Measurements from ENCODE around the gene ASS1. TPM values are rescaled to one million over a fixed set of nuclear protein-coding genes. Genes with fewer than 3 reads are reported as not detected.

Gene ASS1
- total RNA-seq, 1 donor from 2014 or later: 22.5 TPM

- Histone ChIP-seq H3K79me2 (ENCODE audit: low read depth) (no peaks in the 10 kb centered on the region), H3K9ac (no peak overlapping the region), H3K9me3 (ENCODE audit: low read depth) (no peaks in the 10 kb centered on the region), H3K4me1 (peaks cover 20% of the 10 kb centered on the region), H3K4me2 (no peak overlapping the region), H3F3A (ENCODE audit: low read depth) (no peaks in the 10 kb centered on the region), H3K27ac (no peak overlapping the region), H3K27me3 (peaks cover 3% of the 10 kb centered on the region), H3K36me3 (no peaks in the 10 kb centered on the region), H2AFZ (replicated peaks) (no peak overlapping the region), H4K20me1 (ENCODE audit: low read depth) (no peaks in the 10 kb centered on the region), H3K4me3 (no peak overlapping the region)
- peaks cover 33% of the 10 kb centered on the region for H3K4me1 Mint-ChIP-seq
- no peak for TF ChIP-seq EZH2 (IDR thresholded peaks at IDR 0.05)
- no peak for TF ChIP-seq EZH2phosphoT487 (IDR thresholded peaks at IDR 0.05)
- DNase-seq (ENCODE audit: low spot score): no peak
- H3K27me3 Mint-ChIP-seq (ENCODE audit: insufficient read depth, low read depth): peaks cover 18% of the 10 kb centered on the region
- H3K4me3 Mint-ChIP-seq: no peak overlapping the region
- H3K9me3 Mint-ChIP-seq: no peaks in the 10 kb centered on the region
- no peak overlapping the region for H3K27ac Mint-ChIP-seq
- no peaks in the 10 kb centered on the region for H3K36me3 Mint-ChIP-seq
Observed at GRCh38 chr9:130531670-130532069, 86.9 kb downstream of the ASS1 start.

DNA sequence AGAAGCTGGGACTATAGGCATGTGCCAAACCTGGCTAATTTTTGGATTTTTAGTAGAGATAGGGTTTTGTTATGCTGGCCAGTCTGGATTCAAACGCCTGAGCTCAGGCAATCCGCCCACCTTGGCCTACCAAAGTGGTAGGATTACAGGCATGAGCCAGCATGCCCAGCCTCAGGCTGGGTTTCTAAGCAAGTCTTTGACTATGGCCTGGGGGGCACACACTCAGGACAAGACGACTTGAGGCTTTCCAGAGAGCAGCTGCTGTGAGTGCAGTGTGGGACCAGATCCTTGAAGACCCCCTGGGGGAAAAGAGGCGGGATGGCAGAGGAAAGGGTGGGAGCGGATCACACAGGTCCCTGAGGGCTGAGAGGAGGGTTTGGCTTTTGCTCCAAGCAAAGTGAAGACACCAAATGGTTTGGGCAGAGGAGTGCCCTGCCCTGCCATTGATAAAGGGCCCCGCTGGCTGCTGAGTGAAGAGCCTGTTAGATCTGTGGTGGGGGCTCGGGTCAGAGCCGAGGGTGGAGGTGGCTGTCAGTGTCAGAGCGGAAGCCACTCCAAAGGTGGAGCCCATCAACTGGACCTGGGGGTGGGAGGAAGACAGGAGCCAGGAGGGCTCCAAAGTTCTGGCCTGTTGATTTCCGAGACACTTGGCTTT is 87.8 kb downstream of the ASS1 start:
- Histone ChIP-seq H2AFZ (replicated peaks) (no peak overlapping the region), H3F3A (ENCODE audit: low read depth) (no peaks in the 10 kb centered on the region), H3K36me3 (no peaks in the 10 kb centered on the region), H3K79me2 (ENCODE audit: low read depth) (no peaks in the 10 kb centered on the region), H3K4me1 (peaks cover 20% of the 10 kb centered on the region), H4K20me1 (ENCODE audit: low read depth) (no peaks in the 10 kb centered on the region), H3K9ac (no peak overlapping the region), H3K9me3 (ENCODE audit: low read depth) (no peaks in the 10 kb centered on the region), H3K4me2 (no peak overlapping the region), H3K27ac (no peak overlapping the region), H3K4me3 (no peak overlapping the region), H3K27me3 (peaks cover 5% of the 10 kb centered on the region)
- TF ChIP-seq EZH2phosphoT487 (IDR thresholded peaks at IDR 0.05): no peak
- no peak for TF ChIP-seq EZH2 (IDR thresholded peaks at IDR 0.05)
- TF ChIP-seq, protein P1, sequence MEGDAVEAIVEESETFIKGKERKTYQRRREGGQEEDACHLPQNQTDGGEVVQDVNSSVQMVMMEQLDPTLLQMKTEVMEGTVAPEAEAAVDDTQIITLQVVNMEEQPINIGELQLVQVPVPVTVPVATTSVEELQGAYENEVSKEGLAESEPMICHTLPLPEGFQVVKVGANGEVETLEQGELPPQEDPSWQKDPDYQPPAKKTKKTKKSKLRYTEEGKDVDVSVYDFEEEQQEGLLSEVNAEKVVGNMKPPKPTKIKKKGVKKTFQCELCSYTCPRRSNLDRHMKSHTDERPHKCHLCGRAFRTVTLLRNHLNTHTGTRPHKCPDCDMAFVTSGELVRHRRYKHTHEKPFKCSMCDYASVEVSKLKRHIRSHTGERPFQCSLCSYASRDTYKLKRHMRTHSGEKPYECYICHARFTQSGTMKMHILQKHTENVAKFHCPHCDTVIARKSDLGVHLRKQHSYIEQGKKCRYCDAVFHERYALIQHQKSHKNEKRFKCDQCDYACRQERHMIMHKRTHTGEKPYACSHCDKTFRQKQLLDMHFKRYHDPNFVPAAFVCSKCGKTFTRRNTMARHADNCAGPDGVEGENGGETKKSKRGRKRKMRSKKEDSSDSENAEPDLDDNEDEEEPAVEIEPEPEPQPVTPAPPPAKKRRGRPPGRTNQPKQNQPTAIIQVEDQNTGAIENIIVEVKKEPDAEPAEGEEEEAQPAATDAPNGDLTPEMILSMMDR (IDR thresholded peaks at IDR 0.05): no peak
- H3K27me3 Mint-ChIP-seq (ENCODE audit: insufficient read depth, low read depth): peaks cover 22% of the 10 kb centered on the region
- peaks cover 31% of the 10 kb centered on the region for H3K4me1 Mint-ChIP-seq
- H3K27ac Mint-ChIP-seq: peak overlapping the region; percentile 46
- no peaks in the 10 kb centered on the region for H3K9me3 Mint-ChIP-seq
- DNase-seq (ENCODE audit: low spot score): no peak
- H3K4me3 Mint-ChIP-seq: no peak overlapping the region
- H3K36me3 Mint-ChIP-seq: no peaks in the 10 kb centered on the region

- Histone ChIP-seq H2AFZ (replicated peaks) (peak overlapping the region; percentile 99), H4K20me1 (ENCODE audit: low read depth) (no peaks in the 10 kb centered on the region), H3K79me2 (ENCODE audit: low read depth) (no peaks in the 10 kb centered on the region), H3K27me3 (peaks cover 5% of the 10 kb centered on the region), H3K9me3 (ENCODE audit: low read depth) (no peaks in the 10 kb centered on the region), H3F3A (ENCODE audit: low read depth) (no peaks in the 10 kb centered on the region), H3K4me3 (no peak overlapping the region), H3K36me3 (no peaks in the 10 kb centered on the region), H3K4me1 (peaks cover 20% of the 10 kb centered on the region), H3K9ac (no peak overlapping the region), H3K4me2 (peak overlapping the region; percentile 50), H3K27ac (no peak overlapping the region)
- Mint-ChIP-seq H3K36me3 (no peaks in the 10 kb centered on the region), H3K27ac (peak overlapping the region; percentile 95), H3K4me1 (peaks cover 30% of the 10 kb centered on the region), H3K9me3 (no peaks in the 10 kb centered on the region), H3K4me3 (peak overlapping the region; percentile 71), H3K27me3 (ENCODE audit: insufficient read depth, low read depth) (peaks cover 33% of the 10 kb centered on the region)
- TF ChIP-seq EZH2phosphoT487 (IDR thresholded peaks at IDR 0.05) (no peak), EZH2 (IDR thresholded peaks at IDR 0.05) (no peak)
- TF ChIP-seq, protein P1 (IDR thresholded peaks at IDR 0.05): no peak
- peak; percentile 51 for DNase-seq (ENCODE audit: low spot score)
Observed at GRCh38 chr9:130535818-130536521, 91.2 kb downstream of the ASS1 start.

DNA sequence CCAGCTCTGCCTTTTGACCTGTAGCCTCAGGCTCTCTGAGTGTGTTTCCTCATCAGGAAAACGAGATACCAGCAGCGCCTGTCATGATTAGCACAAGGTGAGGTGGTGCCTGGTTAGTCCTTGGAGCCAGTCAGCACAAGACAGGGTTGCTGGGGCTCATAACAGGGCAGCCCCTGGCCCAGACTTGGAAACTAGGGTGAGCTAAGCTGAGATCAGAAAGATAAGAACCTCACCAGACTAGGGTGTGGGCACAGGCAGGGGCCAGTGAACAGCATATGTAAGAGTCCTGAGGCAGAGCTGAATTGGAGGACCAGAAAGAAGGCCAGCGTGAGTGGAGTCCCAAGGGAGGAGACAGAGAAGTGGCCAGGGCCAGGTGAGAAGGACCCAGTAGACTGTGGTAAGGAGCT is 91.9 kb downstream of the ASS1 start:
- Histone ChIP-seq H3K9ac (no peak overlapping the region), H3K4me3 (no peak overlapping the region), H3K36me3 (no peaks in the 10 kb centered on the region), H3K79me2 (ENCODE audit: low read depth) (no peaks in the 10 kb centered on the region), H2AFZ (replicated peaks) (peak overlapping the region; percentile 99), H3K27ac (no peak overlapping the region), H3K4me2 (no peak overlapping the region), H4K20me1 (ENCODE audit: low read depth) (no peaks in the 10 kb centered on the region), H3F3A (ENCODE audit: low read depth) (no peaks in the 10 kb centered on the region), H3K27me3 (peaks cover 5% of the 10 kb centered on the region), H3K9me3 (ENCODE audit: low read depth) (no peaks in the 10 kb centered on the region), H3K4me1 (peaks cover 20% of the 10 kb centered on the region)
- H3K4me1 Mint-ChIP-seq: peaks cover 30% of the 10 kb centered on the region
- H3K27me3 Mint-ChIP-seq (ENCODE audit: insufficient read depth, low read depth): peaks cover 31% of the 10 kb centered on the region
- no peak overlapping the region for H3K4me3 Mint-ChIP-seq
- no peak for DNase-seq (ENCODE audit: low spot score)
- TF ChIP-seq, protein P1 (IDR thresholded peaks at IDR 0.05): no peak
- TF ChIP-seq EZH2phosphoT487 (IDR thresholded peaks at IDR 0.05): no peak
- H3K36me3 Mint-ChIP-seq: no peaks in the 10 kb centered on the region
- H3K27ac Mint-ChIP-seq: no peak overlapping the region
- H3K9me3 Mint-ChIP-seq: no peaks in the 10 kb centered on the region

Data from neural progenitor cell (in vitro differentiated cells).